Peyer's patch (tissue), 4 donors: ENCODE results near the gene METTL15. TPM values are rescaled to one million over a fixed set of nuclear protein-coding genes. Genes with fewer than 3 reads are reported as not detected.

Source experiments
- DNase-seq, 3 donors: peaks; one replicate each; pipeline ENCODE4 v3.0.0-alpha.2; 2017 to 2019
- H3K27ac ChIP-seq, 4 donors: fragments of 200-600 bp; sonication (generic); one replicate each; pipeline ENCODE4 v1.5.1; 2016 to 2019
- H3K27me3 ChIP-seq, 2 donors: fragments of 200-600 bp; sonication (generic); one replicate each; pipeline ENCODE4 v1.5.1; 2019
- H3K36me3 ChIP-seq, 3 donors: fragments of 200-600 bp; sonication (generic); one replicate each; pipeline ENCODE4 v1.5.1; 2016 to 2019
- H3K4me1 ChIP-seq, 4 donors: fragments of 200-600 bp; sonication (generic); one replicate each; pipeline ENCODE4 v1.5.1; 2016 to 2019
- H3K4me3 ChIP-seq, 4 donors: fragments of 200-600 bp; sonication (generic); 1 replicate in 3 of 4; 2 replicates in 1 of 4; pipeline ENCODE4 v1.5.1; 2016 to 2019; ENCODE audit warnings: mild to moderate bottlenecking in 1 of 4
- H3K9me3 ChIP-seq, 4 donors: fragments of 200-600 bp; sonication (generic); one replicate each; pipeline ENCODE4 v1.5.1; 2016 to 2019; ENCODE audit warnings: mild to moderate bottlenecking in 1 of 4
- CTCF ChIP-seq, 6 experiments: fragments of 450-650 bp in 4 of 6; fragments of 200-600 bp in 2 of 6; sonication (generic) in 1 of 6; IDR thresholded peaks; one replicate each; pipeline ENCODE4 v1.5.1; 2017 to 2019; ENCODE audit warnings: antibody characterized with exemption in 6 of 6, mild to moderate bottlenecking in 3 of 6, moderate library complexity in 1 of 6
- POLR2A ChIP-seq, 2 donors: fragments of 450-650 bp; IDR thresholded peaks; one replicate each; pipeline ENCODE4 v1.5.1; 2017; ENCODE audit warnings: antibody characterized with exemption in 2 of 2, mild to moderate bottlenecking in 2 of 2, moderate library complexity in 2 of 2
- total RNA-seq, 4 donors: library from RNA; depleted of rRNA; stranded (reverse); fragments of >200 nt; gene quantifications; one replicate each; pipeline ENCODE4 v1.1.0, GENCODE V29; 2016

The METTL15 gene
- total RNA-seq, 4 donors from 2014 or later = 7.2 to 13.3 (median 11.2) TPM

GRCh38 chr11:28137366-28137765, 29.2 kb downstream of the METTL15 start:
- H3K27ac ChIP-seq = no peak overlapping the region
- no peak for DNase-seq
- no peaks in the 10 kb centered on the region for H3K4me1 ChIP-seq
- H3K27me3 ChIP-seq = no peaks in the 10 kb centered on the region
- no peak for TF ChIP-seq CTCF (IDR thresholded peaks at IDR 0.05)
- peaks cover 0 to 17% (median 0%) of the 10 kb centered on the region in 3 donors for H3K36me3 ChIP-seq
- no peak overlapping the region for H3K4me3 ChIP-seq
- H3K9me3 ChIP-seq = peaks cover 0 to 11% (median 3%) of the 10 kb centered on the region in 4 donors

GRCh38 chr11:28137832-28138231, 29.6 kb downstream of the METTL15 start:
- Histone ChIP-seq H3K36me3 (peaks cover 0 to 17% (median 0%) of the 10 kb centered on the region in 3 donors), H3K9me3 (peaks cover 0 to 11% (median 3%) of the 10 kb centered on the region in 4 donors), H3K27ac (no peak overlapping the region), H3K4me3 (no peak overlapping the region), H3K27me3 (no peaks in the 10 kb centered on the region), H3K4me1 (no peaks in the 10 kb centered on the region)
- no peak for TF ChIP-seq POLR2A (IDR thresholded peaks at IDR 0.05)
- no peak for TF ChIP-seq CTCF (IDR thresholded peaks at IDR 0.05)
- DNase-seq = no peak

GRCh38 chr11:28139841-28140415, 31.7 kb downstream of the METTL15 start:
- H3K27me3 ChIP-seq = no peaks in the 10 kb centered on the region
- TF ChIP-seq POLR2A (IDR thresholded peaks at IDR 0.05) = no peak
- no peak for TF ChIP-seq CTCF (IDR thresholded peaks at IDR 0.05)
- H3K4me1 ChIP-seq = no peaks in the 10 kb centered on the region
- H3K36me3 ChIP-seq = peaks cover 0 to 11% (median 0%) of the 10 kb centered on the region in 3 donors
- no peak overlapping the region for H3K4me3 ChIP-seq
- peaks cover 0 to 11% (median 3%) of the 10 kb centered on the region in 4 donors for H3K9me3 ChIP-seq
- H3K27ac ChIP-seq = no peak overlapping the region
- DNase-seq = no peak

GRCh38 chr11:28140689-28141455, 32.7 kb downstream of the METTL15 start:
- Histone ChIP-seq H3K4me3 (no peak overlapping the region), H3K36me3 (peaks cover 0 to 6% (median 0%) of the 10 kb centered on the region in 3 donors)

GRCh38 chr11:28142724-28143123, 34.5 kb downstream of the METTL15 start:
- DNase-seq = no peak
- Histone ChIP-seq H3K36me3 (no peaks in the 10 kb centered on the region), H3K4me1 (no peaks in the 10 kb centered on the region), H3K27ac (no peak overlapping the region), H3K4me3 (no peak overlapping the region), H3K27me3 (no peaks in the 10 kb centered on the region), H3K9me3 (peaks cover 0 to 11% (median 3%) of the 10 kb centered on the region in 4 donors)
- TF ChIP-seq POLR2A (IDR thresholded peaks at IDR 0.05) (no peak), CTCF (IDR thresholded peaks at IDR 0.05) (no peak)

More at GRCh38 chr11:28140689-28141455, 32.7 kb downstream of the METTL15 start:
- Histone ChIP-seq H3K9me3 (peaks cover 0 to 11% (median 3%) of the 10 kb centered on the region in 4 donors), H3K27ac (no peak overlapping the region), H3K27me3 (no peaks in the 10 kb centered on the region), H3K4me1 (no peaks in the 10 kb centered on the region)
- no peak for DNase-seq
- TF ChIP-seq CTCF (IDR thresholded peaks at IDR 0.05) (no peak), POLR2A (IDR thresholded peaks at IDR 0.05) (no peak)
